K562 (cell line): ENCODE results near the gene ZSCAN22. TPM values are rescaled to one million over a fixed set of nuclear protein-coding genes. Genes with fewer than 3 reads are reported as not detected.
A peak's percentile ranks its signal among the peaks of the same experiment; 100 is the strongest.

ENCODE experiments used
- FOXM1 ChIP-seq, 2 experiments: fragments of 450-650 bp in 1 of 2; sonication (generic) in 1 of 2; formaldehyde crosslinking in 1 of 2; IDR thresholded peaks; 2 replicates each; pipeline versions ENCODE4 v1.6.1 to v1.9.0; 2017 to 2022; ENCODE audit warnings: low read depth in 2 of 2, mild to moderate bottlenecking in 2 of 2, missing genetic modification reagents in 1 of 2, moderate library complexity in 1 of 2
- GABPA ChIP-seq: fragments of 200-800 bp; sonication (Bioruptor generic); conservative IDR thresholded peaks from 2 replicates; pipeline ENCODE4 v1.6.1; 2016; ENCODE audit warnings: low read depth, missing genetic modification characterization, missing compliant biosample characterization
- HDAC2 ChIP-seq: fragments of 450-650 bp; IDR thresholded peaks from 2 replicates; pipeline ENCODE4 v1.6.1; 2016; ENCODE audit warnings: mild to moderate bottlenecking
- KDM5B ChIP-seq: fragments of 200-600 bp; sonication (generic); IDR thresholded peaks from 2 replicates; pipeline ENCODE4 v1.6.1; 2012; ENCODE audit warnings: low read depth, mild to moderate bottlenecking, moderate library complexity, low read length, control low read depth, inconsistent platforms; ENCODE audit not compliant: insufficient replicate concordance
- MITF ChIP-seq: IDR thresholded peaks from 2 replicates; pipeline ENCODE4 v1.6.1; 2014; ENCODE audit warnings: antibody characterized with exemption
- MTA1 ChIP-seq: fragments of 450-650 bp; IDR thresholded peaks from 2 replicates; pipeline ENCODE4 v1.6.1; 2017; ENCODE audit warnings: borderline replicate concordance
- MYC ChIP-seq, 2 experiments: fragments of 250-450 bp in 1 of 2; sonication (Bioruptor Pico) in 1 of 2; IDR thresholded peaks; 2 replicates each; pipeline versions ENCODE4 v1.5.1 to v1.6.1; 2012 to 2021; ENCODE audit warnings: low read depth in 2 of 2, borderline replicate concordance in 1 of 2, improper control_type of control experiment in 1 of 2, low read length in 1 of 2, mild to moderate bottlenecking in 1 of 2, moderate library complexity in 1 of 2
- NR3C1 ChIP-seq: sonication (generic); formaldehyde crosslinking; IDR thresholded peaks from 2 replicates; pipeline ENCODE4 v1.8.1; 2022; ENCODE audit warnings: missing genetic modification reagents
- RCOR1 ChIP-seq, 2 experiments: IDR thresholded peaks; 2 replicates each; pipeline ENCODE4 v1.6.1; 2012; ENCODE audit warnings: low read depth in 2 of 2, low read length in 2 of 2, borderline replicate concordance in 1 of 2, improper control_type of control experiment in 1 of 2
- SFPQ ChIP-seq: fragments of 200-400 bp; formaldehyde crosslinking; IDR thresholded peaks from 2 replicates; pipeline ENCODE4 v1.6.1; 2017; ENCODE audit warnings: mild to moderate bottlenecking, low read depth, low read length, moderate library complexity
- U2AF2 ChIP-seq: fragments of 200-400 bp; formaldehyde crosslinking; optimal IDR thresholded peaks from 2 replicates; pipeline ENCODE3; 2017; ENCODE audit warnings: low read depth, mild to moderate bottlenecking, low read length
- YBX1 ChIP-seq: fragments of 450-650 bp; IDR thresholded peaks from 2 replicates; pipeline ENCODE4 v1.7.1; 2016; ENCODE audit warnings: mild to moderate bottlenecking
- ZNF143 ChIP-seq: sonication (generic); formaldehyde crosslinking; IDR thresholded peaks from 2 replicates; pipeline ENCODE4 v1.9.0; 2022; ENCODE audit warnings: mild to moderate bottlenecking, missing genetic modification reagents
- ZNF3 ChIP-seq: fragments of 250-450 bp; sonication (Bioruptor Pico); IDR thresholded peaks from 2 replicates; pipeline ENCODE4 v1.5.0; 2021; ENCODE audit warnings: mild to moderate bottlenecking, moderate library complexity
- ZNF318 ChIP-seq, 2 experiments: fragments of 450-650 bp; IDR thresholded peaks; 2 replicates each; pipeline ENCODE4 v1.6.1; 2016; ENCODE audit warnings: mild to moderate bottlenecking in 2 of 2, borderline replicate concordance in 1 of 2, low read depth in 1 of 2, moderate library complexity in 1 of 2
- polyA plus RNA-seq, 8 experiments: library from polyadenylated mRNA; depleted of rRNA in 4 of 8; stranded (reverse) in 5 of 8; unstranded in 3 of 8; fragments of >200 nt; fragmentation: Nextera tagmentation in 2 of 8; fragmentation: Illumina TruSeq in 1 of 8; extraction: Ambion mirVana in 2 of 8; extraction: Trizol in 1 of 8; gene quantifications; 2 replicates each; pipeline versions ENCODE4 v1.2.1 to v1.2.3, GENCODE V29; 2011 to 2014; ENCODE audit warnings: inconsistent platforms in 1 of 8, missing spikeins in 1 of 8
- total RNA-seq, 7 experiments: library from RNA; depleted of rRNA in 6 of 7; stranded (reverse); fragments of >200 nt in 6 of 7; fragmentation: Illumina TruSeq in 2 of 7; extraction: Trizol in 2 of 7; gene quantifications; 2 replicates each; pipeline versions ENCODE4 v1.2.1 to v1.2.3, GENCODE V29; 2011 to 2021; ENCODE audit warnings: low replicate concordance in 1 of 7

The ZSCAN22 gene
- total and polyA plus RNA-seq, 9 of the 15 experiments (the other 6 are each of a cell fraction or from before 2014, with no cell fraction given), result 0.98 to 5.3 (median 3.0) TPM

GRCh38 chr19:58380037-58380661, 53.4 kb downstream of the ZSCAN22 start (continued):
- TF ChIP-seq SFPQ (no peak), ZNF3 (CRISPR knock-in tag) (no peak), NR3C1 (CRISPR knock-in tag) (no peak), YBX1 (no peak), U2AF2 (no peak), FOXM1 (IDR thresholded peaks at IDR 0.05; ENCODE audit: low read depth) (0 out of 2 replicates have a peak, but pooled peaks have one; percentile 18), FOXM1 (CRISPR knock-in tag; IDR thresholded peaks at IDR 0.05; ENCODE audit: low read depth) (no peak), KDM5B (peak; percentile 57), MITF (no peak), RCOR1 (IDR thresholded peaks at IDR 0.05; ENCODE audit: borderline replicate concordance in 1 of 2, low read depth in 2 of 2, low read length in 2 of 2) (no peak), ZNF318 (IDR thresholded peaks at IDR 0.05; ENCODE audit: borderline replicate concordance in 1 of 2, low read depth in 1 of 2) (no peak), MTA1 (no peak), ZNF143 (CRISPR knock-in tag) (no peak), MYC (IDR thresholded peaks at IDR 0.05; ENCODE audit: low read depth, low read length) (no peak), MYC (CRISPR knock-in tag; IDR thresholded peaks at IDR 0.05; ENCODE audit: borderline replicate concordance, low read depth) (peak; percentile 73; the same call in 1 of the 2 replicates), GABPA (tag) (0 out of 2 replicates have a peak, but pooled peaks have one; percentile 85), HDAC2 (0 out of 2 replicates have a peak, but pooled peaks have one; percentile 15)
